K562 (cell line): Measurements from ENCODE around the gene BPI.

Experiments
- BHLHE40 ChIP-seq: IDR thresholded peaks from 2 replicates; pipeline ENCODE4 v1.6.1; 2011; ENCODE audit warnings: low read length, improper control_type of control experiment
- CTCF ChIP-seq, 3 experiments: IDR thresholded peaks in 2 of 3; conservative IDR thresholded peaks in 1 of 3; 2 replicates each; pipeline ENCODE4 v1.5.1; 2011 to 2012; ENCODE audit warnings: low read length in 3 of 3, mild to moderate bottlenecking in 3 of 3, control low read depth in 2 of 3, improper control_type of control experiment in 1 of 3, inconsistent platforms in 1 of 3, low read depth in 1 of 3, mixed read lengths in 1 of 3, moderate library complexity in 1 of 3; ENCODE audit not compliant: insufficient read depth in 2 of 3
- E2F6 ChIP-seq, 2 experiments: IDR thresholded peaks; 2 replicates each; pipeline ENCODE4 v1.6.1; 2011; ENCODE audit warnings: borderline replicate concordance in 1 of 2, control low read depth in 1 of 2, low read depth in 1 of 2, low read length in 1 of 2, mild to moderate bottlenecking in 1 of 2, mixed read lengths in 1 of 2, moderate library complexity in 1 of 2; ENCODE audit not compliant: insufficient read depth in 1 of 2, insufficient read length in 1 of 2, poor library complexity in 1 of 2, severe bottlenecking in 1 of 2; ENCODE audit errors: extremely low read depth in 1 of 2
- ELK1 ChIP-seq: sonication (generic); formaldehyde crosslinking; IDR thresholded peaks from 2 replicates; pipeline ENCODE4 v1.8.1; 2022; ENCODE audit warnings: missing genetic modification reagents
- MCM5 ChIP-seq: fragments of 450-650 bp; IDR thresholded peaks from 2 replicates; pipeline ENCODE4 v1.6.1; 2016; ENCODE audit warnings: low read depth
- NCOR1 ChIP-seq: fragments of 450-650 bp; IDR thresholded peaks from 2 replicates; pipeline ENCODE4 v1.6.1; 2016; ENCODE audit warnings: mild to moderate bottlenecking, moderate library complexity
- NONO ChIP-seq, 2 experiments: fragments of 200-400 bp in 1 of 2; fragments of 450-650 bp in 1 of 2; formaldehyde crosslinking in 1 of 2; IDR thresholded peaks; 2 replicates each; pipeline ENCODE4 v1.6.1; 2017; ENCODE audit warnings: low read depth in 2 of 2, mild to moderate bottlenecking in 2 of 2, moderate library complexity in 2 of 2, low read length in 1 of 2
- TFAM ChIP-seq: fragments of 250-450 bp; sonication (Bioruptor Pico); conservative IDR thresholded peaks from 2 replicates; pipeline ENCODE4 v1.5.0; 2021; ENCODE audit warnings: mild to moderate bottlenecking, moderate library complexity
- USF1 ChIP-seq: sonication (generic); formaldehyde crosslinking; IDR thresholded peaks from 2 replicates; pipeline ENCODE4 v1.9.0; 2022; ENCODE audit warnings: mild to moderate bottlenecking, missing genetic modification reagents
- ZBTB43 ChIP-seq: sonication (generic); formaldehyde crosslinking; IDR thresholded peaks from 2 replicates; pipeline ENCODE4 v1.8.0; 2023; ENCODE audit warnings: mild to moderate bottlenecking, missing genetic modification reagents
- ZNF239 ChIP-seq: fragments of 250-450 bp; sonication (Bioruptor Pico); IDR thresholded peaks from 2 replicates; pipeline ENCODE4 v1.4.0; 2020; ENCODE audit warnings: mild to moderate bottlenecking

DNA sequence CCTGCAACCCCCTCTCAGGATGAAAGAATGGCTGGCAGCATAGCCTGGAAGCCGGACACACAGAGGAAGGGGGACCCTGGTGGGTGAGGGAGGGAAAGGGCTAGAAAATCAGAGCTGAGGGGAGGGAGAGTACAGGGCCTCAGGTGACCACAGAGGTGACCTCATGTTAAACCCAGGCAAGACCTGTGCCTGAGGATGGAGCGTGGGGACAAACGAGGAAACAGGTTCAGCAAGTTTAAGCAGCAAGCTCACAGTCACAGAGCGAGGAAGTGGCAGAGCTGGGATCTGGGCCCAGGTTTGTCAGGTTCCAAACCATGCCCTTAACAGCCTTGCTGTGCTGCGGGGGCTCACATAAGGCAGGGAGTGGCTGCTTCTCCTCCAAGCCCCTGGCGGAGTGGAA is 4.0 kb upstream of the BPI start:
- TF ChIP-seq CTCF (IDR thresholded peaks at IDR 0.05 in 2 of 3, conservative IDR thresholded peaks at IDR 0.05 in 1 of 3; ENCODE audit: insufficient read depth in 2 of 3, low read depth in 1 of 3, low read length in 3 of 3) (no peak), ZNF239 (CRISPR knock-in tag) (no peak), ELK1 (CRISPR knock-in tag) (no peak), MCM5 (no peak), TFAM (CRISPR knock-in tag) (no peak), NONO (IDR thresholded peaks at IDR 0.05; ENCODE audit: low read depth in 2 of 2, low read length in 1 of 2) (no peak), BHLHE40 (no peak), USF1 (no peak), ZBTB43 (CRISPR knock-in tag) (no peak), NCOR1 (no peak), E2F6 (IDR thresholded peaks at IDR 0.05; ENCODE audit: borderline replicate concordance in 1 of 2, extremely low read depth in 1 of 2, insufficient read depth in 1 of 2, insufficient read length in 1 of 2, low read depth in 1 of 2, low read length in 1 of 2, poor library complexity in 1 of 2, severe bottlenecking in 1 of 2) (no peak)
